LNCAP (cell line): ENCODE results near the gene HEG1.

ENCODE experiments used
- CTCF ChIP-seq: fragments of 450-650 bp; IDR thresholded peaks from 2 replicates; pipeline ENCODE4 v1.5.1; 2017; ENCODE audit warnings: mild to moderate bottlenecking

The HEG1 gene

DNA sequence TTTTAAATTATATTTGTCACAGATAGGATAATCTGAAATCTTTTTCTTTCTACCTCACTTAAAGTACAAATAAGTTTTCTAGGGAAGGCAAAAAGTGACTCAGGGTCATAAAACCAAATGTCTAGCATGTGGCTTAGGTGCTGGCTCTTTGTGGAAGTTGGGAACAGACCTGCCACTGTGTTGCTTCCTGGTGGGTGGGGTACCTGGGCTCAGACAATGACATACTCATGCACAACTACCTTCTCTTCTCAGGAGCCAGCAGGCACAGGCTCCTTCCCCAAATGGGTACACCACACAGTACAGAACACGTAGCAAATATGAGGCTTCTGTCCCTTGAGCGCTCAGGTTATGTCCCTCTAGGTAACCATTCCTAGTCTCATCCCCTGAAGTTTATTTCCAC is 81.1 kb downstream of the HEG1 start:
- no peak for TF ChIP-seq CTCF

DNA sequence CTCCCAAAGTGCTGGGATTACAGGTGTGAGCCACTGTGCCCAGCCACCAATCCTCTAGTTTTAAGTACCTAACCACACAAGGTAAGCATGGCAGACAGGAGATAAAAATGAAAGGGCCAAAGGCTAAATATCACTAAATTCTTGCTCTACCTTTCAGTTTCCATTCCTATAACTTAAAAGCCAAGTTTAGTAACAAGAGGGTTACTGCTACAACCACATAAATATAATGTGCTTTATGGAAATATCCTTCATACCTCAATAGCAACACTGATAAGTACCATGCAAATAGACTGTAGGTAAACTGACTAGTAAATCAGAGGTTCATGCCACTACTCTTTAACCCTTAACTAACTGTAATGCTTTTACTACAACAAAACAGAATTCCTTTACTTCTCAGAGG is 82.5 kb downstream of the HEG1 start:
- no peak for TF ChIP-seq CTCF

GRCh38 chr3:124972457-124972856 is 83.3 kb downstream of the HEG1 start:
- no peak for TF ChIP-seq CTCF

DNA sequence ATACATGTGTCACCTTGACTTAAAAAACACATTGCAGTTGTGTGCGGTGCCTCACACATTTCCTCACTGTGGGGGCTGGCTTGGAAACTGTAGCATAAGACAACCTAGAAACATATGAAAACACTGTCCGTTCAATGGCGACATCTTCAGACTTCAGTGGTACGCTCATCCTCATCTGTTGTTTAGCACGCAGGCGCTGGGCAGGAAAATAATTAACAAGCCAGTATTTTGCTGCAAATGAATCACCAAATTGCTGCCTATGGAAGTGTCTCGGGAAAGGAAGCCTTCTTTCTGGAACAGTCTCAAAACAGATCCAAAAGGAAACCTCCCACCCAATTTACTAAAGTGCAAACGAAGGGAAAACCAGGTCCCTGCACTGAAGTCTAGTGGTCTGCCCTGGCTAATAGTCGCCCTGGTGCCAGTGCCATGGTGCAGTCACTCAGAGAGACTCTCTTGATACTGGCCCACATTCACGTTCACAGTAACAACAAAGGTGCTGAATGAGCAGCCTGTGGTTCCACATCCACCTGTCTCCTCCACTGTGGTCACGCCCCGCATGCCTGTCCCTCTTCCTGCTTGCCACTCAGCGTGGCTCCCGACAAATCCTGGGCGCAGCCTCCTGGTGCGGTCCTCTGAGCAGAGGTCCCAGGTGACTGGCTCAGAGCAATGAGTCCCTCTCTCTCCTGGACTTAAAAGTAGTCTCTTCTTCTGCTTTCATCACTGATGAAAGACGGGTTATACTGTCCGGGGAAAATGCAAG is 85.7 kb downstream of the HEG1 start:
- TF ChIP-seq CTCF = no peak

DNA sequence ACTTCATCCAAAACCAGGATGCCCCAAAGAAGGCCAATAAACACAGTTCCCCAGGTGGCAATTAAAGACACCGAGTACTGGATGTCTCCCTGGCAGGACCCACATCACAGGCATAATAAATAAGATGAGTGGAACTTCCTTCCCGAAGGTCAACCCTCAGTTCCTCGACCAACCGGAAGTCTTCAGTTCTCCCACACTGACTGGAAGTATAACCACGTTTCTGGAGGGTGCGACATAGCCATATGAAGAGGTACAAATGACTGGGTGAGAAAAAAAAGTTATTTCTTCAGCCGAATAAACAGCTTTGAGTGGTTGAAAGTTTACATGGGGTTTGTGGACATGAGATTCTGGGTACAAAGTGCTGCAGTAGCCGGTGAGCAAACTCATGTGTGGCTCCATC is 86.6 kb downstream of the HEG1 start:
- TF ChIP-seq CTCF = no peak

DNA sequence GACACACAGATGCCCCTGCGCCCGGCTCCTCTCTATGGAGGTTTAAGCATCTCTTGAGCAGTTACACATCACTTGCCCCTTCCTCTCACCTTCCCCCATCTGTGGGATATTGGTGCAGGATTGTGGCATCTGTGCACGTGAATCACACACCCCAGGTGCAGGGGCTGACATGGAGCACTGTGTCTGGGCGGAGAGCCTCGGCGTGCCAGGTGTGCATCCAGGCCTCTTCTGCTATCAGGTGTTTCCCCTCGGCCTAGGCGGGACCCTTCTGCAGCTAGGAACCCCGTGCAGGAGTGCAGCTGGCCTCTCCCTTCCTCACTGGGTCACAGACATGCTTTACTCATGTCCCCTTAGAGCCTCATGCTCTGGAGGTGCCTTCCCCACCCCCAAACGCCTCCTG is 87.8 kb downstream of the HEG1 start:
- TF ChIP-seq CTCF = no peak

DNA sequence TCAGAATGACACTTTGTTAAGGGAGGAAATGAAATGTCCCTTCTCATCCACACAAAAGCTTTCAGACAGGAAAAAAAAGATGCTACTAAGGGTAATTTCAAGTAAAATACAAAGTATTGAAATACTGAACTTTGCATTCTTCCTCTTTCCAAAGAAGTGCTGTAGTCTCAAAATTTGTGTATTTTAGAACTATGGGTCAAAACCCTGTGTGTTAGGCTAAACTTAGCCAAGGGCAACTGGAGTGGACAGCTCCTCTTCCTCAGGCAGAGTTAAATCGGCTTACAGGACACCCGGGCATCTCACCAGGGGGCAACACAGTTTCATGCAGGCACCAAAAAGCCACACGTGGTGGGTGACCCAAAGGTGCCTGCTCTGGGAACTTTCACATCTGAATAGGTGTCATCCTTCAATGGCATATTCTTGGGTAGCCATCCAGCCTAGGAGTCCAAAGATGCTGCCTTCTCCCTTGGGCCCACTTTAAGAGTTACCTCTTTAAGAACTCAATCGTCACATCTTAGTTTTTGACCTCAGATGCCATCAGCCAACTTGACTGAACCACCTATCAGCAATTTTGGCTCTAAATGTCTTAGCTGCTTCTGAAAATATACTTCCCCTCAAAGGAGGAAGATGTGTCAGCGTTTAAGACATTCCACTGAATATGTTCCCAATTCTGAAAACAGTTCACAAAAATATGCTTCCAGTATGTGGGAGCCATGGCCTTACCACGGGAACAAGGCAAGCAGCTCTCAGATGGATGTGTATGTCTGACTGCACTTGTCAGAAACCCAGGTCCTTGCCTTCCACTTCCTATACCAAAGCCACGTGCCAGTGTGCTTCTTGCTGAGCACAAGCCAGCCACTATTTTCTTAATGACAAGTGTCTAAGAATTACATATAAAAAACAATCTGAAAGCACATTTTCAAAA is 89.0 kb downstream of the HEG1 start:
- no peak for TF ChIP-seq CTCF
